ENCODE data around the gene ZBTB3. TPM values are rescaled to one million over a fixed set of nuclear protein-coding genes. Genes with fewer than 3 reads are reported as not detected.
"Not testable (repeated sequence)": the region's sequence is repeated elsewhere in the genome, so short reads cannot be mapped to it uniquely, and the experiment has no call there.

ZBTB3 gene
- total RNA-seq, 1 donor from 2014 or later: 2.9 TPM

GRCh38 chr11:62774407-62774806 is 20.4 kb upstream of the ZBTB3 start:
- intact Hi-C loops (cut with DNase I): loop anchor here (5.0 kb wide), 2 partner anchors 88 to 182 kb away; partner anchors contain the start of gene TUT1
- H3K4me3 ChIP-seq: no peak overlapping the region
- TF ChIP-seq CTCF (IDR thresholded peaks at IDR 0.05): no peak
- H3K9me3 ChIP-seq: no peaks in the 10 kb centered on the region
- DNase-seq (ENCODE audit: low spot score in 2 of 2): no peak
- peaks cover 3 to 17% of the 10 kb centered on the region in 2 donors for H3K4me1 ChIP-seq
- H3K27me3 ChIP-seq: no peaks in the 10 kb centered on the region
- H3K27ac ChIP-seq: no peak overlapping the region
- H3K36me3 ChIP-seq: peaks cover 23 to 44% of the 10 kb centered on the region in 2 donors

GRCh38 chr11:62771144-62772021 is 17.4 kb upstream of the ZBTB3 start, which contains the start of gene TAF6L:
Gene TAF6L, plus strand, starts transcription at chr11:62771396. Its CDS starts 4,388 bp downstream, at chr11:62775784.
- peaks cover 12 to 29% of the 10 kb centered on the region in 2 donors for H3K36me3 ChIP-seq
- intact Hi-C loops (cut with DNase I): loop anchor here (1.0 to 5.0 kb wide), 6 partner anchors 10 to 179 kb away; partner anchors contain the start of genes POLR2G, TTC9C and TUT1
- H3K27ac ChIP-seq: peak within 1 kb of the TSS; percentile 93 to 97
- no peak for TF ChIP-seq CTCF (IDR thresholded peaks at IDR 0.05)
- H3K4me3 ChIP-seq: peak within 1 kb of the TSS; percentile 73 to 84
- H3K27me3 ChIP-seq: no peaks in the 10 kb centered on the region
- H3K4me1 ChIP-seq: peaks cover 3 to 17% of the 10 kb centered on the region in 2 donors
- peak; percentile 94 to 99 for DNase-seq (ENCODE audit: low spot score in 2 of 2)
- no peaks in the 10 kb centered on the region for H3K9me3 ChIP-seq

GRCh38 chr11:62770778-62771143 is 16.8 kb upstream of the ZBTB3 start:
- DNase-seq (ENCODE audit: low spot score in 2 of 2): no peak
- H3K27me3 ChIP-seq: no peaks in the 10 kb centered on the region
- peak overlapping the region; percentile 73 to 84 for H3K4me3 ChIP-seq
- peaks cover 3 to 17% of the 10 kb centered on the region in 2 donors for H3K4me1 ChIP-seq
- H3K36me3 ChIP-seq: peaks cover 14 to 28% of the 10 kb centered on the region in 2 donors
- peak overlapping the region; percentile 93 to 97 for H3K27ac ChIP-seq
- TF ChIP-seq CTCF (IDR thresholded peaks at IDR 0.05): no peak
- intact Hi-C loops (cut with DNase I): loop anchor here (1.0 to 5.0 kb wide), 6 partner anchors 9 to 178 kb away; partner anchors contain the start of genes POLR2G, TTC9C and TUT1
- H3K9me3 ChIP-seq: no peaks in the 10 kb centered on the region

GRCh38 chr11:62760867-62761227 is 6.9 kb upstream of the ZBTB3 start:
- H3K9me3 ChIP-seq; H3K27me3 ChIP-seq; DNase-seq (ENCODE audit: low spot score in 2 of 2): not testable (repeated sequence)
- H3K27ac ChIP-seq: peak overlapping the region; percentile 80 to 83
- intact Hi-C loops (cut with DNase I): loop anchor here (1.0 to 2.0 kb wide), 2 partner anchors 10 to 54 kb away; partner anchors contain the start of genes BSCL2, GNG3 and TAF6L
- H3K4me1 ChIP-seq: peaks cover 6 to 13% of the 10 kb centered on the region in 2 donors
- peaks cover 5 to 14% of the 10 kb centered on the region in 2 donors for H3K36me3 ChIP-seq
- peak overlapping the region; percentile 90 to 93 for H3K4me3 ChIP-seq

- no peak for DNase-seq (ENCODE audit: low spot score in 2 of 2)
- Histone ChIP-seq H3K27me3 (no peaks in the 10 kb centered on the region), H3K9me3 (no peaks in the 10 kb centered on the region), H3K36me3 (no peaks in the 10 kb centered on the region), H3K4me1 (peaks cover 14% of the 10 kb centered on the region in 2 donors), H3K27ac (no peak overlapping the region), H3K4me3 (no peak overlapping the region)
- intact Hi-C loops (cut with DNase I): no loop called here
- no peak for TF ChIP-seq CTCF (IDR thresholded peaks at IDR 0.05)
These were observed 4.2 kb upstream of the ZBTB3 start for GRCh38 chr11:62757846-62758788.

Data from ascending aorta (tissue), 2 donors.